ENCODE results near the gene USP14. TPM values are rescaled to one million over a fixed set of nuclear protein-coding genes. Genes with fewer than 3 reads are reported as not detected.

The USP14 gene
- total and polyA plus RNA-seq, 2 of the 8 experiments (the other 6 are each of a cell fraction or from before 2014, with no cell fraction given), result 14.8 to 91.1 TPM

GRCh38 chr18:160831-161570 is 2.6 kb downstream of the USP14 start (continued):
- TF ChIP-seq SIRT6 (IDR thresholded peaks at IDR 0.05; ENCODE audit: low read length), result no peak
- no peak for TF ChIP-seq BRCA1 (IDR thresholded peaks at IDR 0.05; ENCODE audit: low read depth, low read length)
- TF ChIP-seq TBP (IDR thresholded peaks at IDR 0.05; ENCODE audit: low read depth, low read length), result no peak
- no peak for TF ChIP-seq SP2 (IDR thresholded peaks at IDR 0.05; ENCODE audit: low read length)
- TF ChIP-seq CTBP2 (IDR thresholded peaks at IDR 0.05; ENCODE audit: borderline replicate concordance, insufficient read depth, insufficient read length, low read length), result no peak
- TF ChIP-seq CBX5 (IDR thresholded peaks at IDR 0.05; ENCODE audit: low read depth, low read length), result no peak
